ENCODE results near the gene PPARA. TPM values are rescaled to one million over a fixed set of nuclear protein-coding genes. Genes with fewer than 3 reads are reported as not detected.

The PPARA gene
- total and polyA plus RNA-seq, 2 experiments from 2014 or later, result 4.7 to 12.6 TPM

- DNase-seq (ENCODE audit: low spot score), result no peak
- no peak overlapping the region for H3K27ac Mint-ChIP-seq
- no peak overlapping the region for H2AFZ ChIP-seq
- no peaks in the 10 kb centered on the region for H3K9me2 ChIP-seq (ENCODE audit: insufficient read depth)
- H3K4me3 Mint-ChIP-seq, result no peak overlapping the region
- TF ChIP-seq CREB1 (CRISPR knock-in tag; IDR thresholded peaks at IDR 0.05; ENCODE audit: low read depth) (no peak), EZH2 (IDR thresholded peaks at IDR 0.05; ENCODE audit: low read depth, unreplicated experiment) (no peak), CTCF (conservative IDR thresholded peaks at IDR 0.05; ENCODE audit: low read depth in 2 of 2) (no peak), ZNF331 (CRISPR knock-in tag; IDR thresholded peaks at IDR 0.05; ENCODE audit: low read depth) (no peak), POLR2AphosphoS5 (IDR thresholded peaks at IDR 0.05; ENCODE audit: low read depth) (no peak), JUNB (IDR thresholded peaks at IDR 0.05; ENCODE audit: unreplicated experiment) (no peak), ZNF114 (CRISPR knock-in tag; IDR thresholded peaks at IDR 0.05) (no peak)
- TF ChIP-seq, protein P1, sequence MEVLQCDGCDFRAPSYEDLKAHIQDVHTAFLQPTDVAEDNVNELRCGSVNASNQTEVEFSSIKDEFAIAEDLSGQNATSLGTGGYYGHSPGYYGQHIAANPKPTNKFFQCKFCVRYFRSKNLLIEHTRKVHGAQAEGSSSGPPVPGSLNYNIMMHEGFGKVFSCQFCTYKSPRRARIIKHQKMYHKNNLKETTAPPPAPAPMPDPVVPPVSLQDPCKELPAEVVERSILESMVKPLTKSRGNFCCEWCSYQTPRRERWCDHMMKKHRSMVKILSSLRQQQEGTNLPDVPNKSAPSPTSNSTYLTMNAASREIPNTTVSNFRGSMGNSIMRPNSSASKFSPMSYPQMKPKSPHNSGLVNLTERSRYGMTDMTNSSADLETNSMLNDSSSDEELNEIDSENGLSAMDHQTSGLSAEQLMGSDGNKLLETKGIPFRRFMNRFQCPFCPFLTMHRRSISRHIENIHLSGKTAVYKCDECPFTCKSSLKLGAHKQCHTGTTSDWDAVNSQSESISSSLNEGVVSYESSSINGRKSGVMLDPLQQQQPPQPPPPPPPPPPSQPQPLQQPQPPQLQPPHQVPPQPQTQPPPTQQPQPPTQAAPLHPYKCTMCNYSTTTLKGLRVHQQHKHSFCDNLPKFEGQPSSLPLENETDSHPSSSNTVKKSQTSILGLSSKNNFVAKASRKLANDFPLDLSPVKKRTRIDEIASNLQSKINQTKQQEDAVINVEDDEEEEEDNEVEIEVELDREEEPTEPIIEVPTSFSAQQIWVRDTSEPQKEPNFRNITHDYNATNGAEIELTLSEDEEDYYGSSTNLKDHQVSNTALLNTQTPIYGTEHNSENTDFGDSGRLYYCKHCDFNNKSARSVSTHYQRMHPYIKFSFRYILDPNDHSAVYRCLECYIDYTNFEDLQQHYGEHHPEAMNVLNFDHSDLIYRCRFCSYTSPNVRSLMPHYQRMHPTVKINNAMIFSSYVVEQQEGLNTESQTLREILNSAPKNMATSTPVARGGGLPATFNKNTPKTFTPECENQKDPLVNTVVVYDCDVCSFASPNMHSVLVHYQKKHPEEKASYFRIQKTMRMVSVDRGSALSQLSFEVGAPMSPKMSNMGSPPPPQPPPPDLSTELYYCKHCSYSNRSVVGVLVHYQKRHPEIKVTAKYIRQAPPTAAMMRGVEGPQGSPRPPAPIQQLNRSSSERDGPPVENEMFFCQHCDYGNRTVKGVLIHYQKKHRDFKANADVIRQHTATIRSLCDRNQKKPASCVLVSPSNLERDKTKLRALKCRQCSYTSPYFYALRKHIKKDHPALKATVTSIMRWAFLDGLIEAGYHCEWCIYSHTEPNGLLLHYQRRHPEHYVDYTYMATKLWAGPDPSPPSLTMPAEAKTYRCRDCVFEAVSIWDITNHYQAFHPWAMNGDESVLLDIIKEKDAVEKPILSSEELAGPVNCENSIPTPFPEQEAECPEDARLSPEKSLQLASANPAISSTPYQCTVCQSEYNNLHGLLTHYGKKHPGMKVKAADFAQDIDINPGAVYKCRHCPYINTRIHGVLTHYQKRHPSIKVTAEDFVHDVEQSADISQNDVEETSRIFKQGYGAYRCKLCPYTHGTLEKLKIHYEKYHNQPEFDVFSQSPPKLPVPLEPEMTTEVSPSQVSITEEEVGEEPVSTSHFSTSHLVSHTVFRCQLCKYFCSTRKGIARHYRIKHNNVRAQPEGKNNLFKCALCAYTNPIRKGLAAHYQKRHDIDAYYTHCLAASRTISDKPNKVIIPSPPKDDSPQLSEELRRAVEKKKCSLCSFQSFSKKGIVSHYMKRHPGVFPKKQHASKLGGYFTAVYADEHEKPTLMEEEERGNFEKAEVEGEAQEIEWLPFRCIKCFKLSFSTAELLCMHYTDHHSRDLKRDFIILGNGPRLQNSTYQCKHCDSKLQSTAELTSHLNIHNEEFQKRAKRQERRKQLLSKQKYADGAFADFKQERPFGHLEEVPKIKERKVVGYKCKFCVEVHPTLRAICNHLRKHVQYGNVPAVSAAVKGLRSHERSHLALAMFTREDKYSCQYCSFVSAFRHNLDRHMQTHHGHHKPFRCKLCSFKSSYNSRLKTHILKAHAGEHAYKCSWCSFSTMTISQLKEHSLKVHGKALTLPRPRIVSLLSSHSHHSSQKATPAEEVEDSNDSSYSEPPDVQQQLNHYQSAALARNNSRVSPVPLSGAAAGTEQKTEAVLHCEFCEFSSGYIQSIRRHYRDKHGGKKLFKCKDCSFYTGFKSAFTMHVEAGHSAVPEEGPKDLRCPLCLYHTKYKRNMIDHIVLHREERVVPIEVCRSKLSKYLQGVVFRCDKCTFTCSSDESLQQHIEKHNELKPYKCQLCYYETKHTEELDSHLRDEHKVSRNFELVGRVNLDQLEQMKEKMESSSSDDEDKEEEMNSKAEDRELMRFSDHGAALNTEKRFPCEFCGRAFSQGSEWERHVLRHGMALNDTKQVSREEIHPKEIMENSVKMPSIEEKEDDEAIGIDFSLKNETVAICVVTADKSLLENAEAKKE (CRISPR knock-in tag; IDR thresholded peaks at IDR 0.05), result no peak
- H3K27me3 ChIP-seq (ENCODE audit: insufficient read depth), result no peaks in the 10 kb centered on the region
- peaks cover 34% of the 10 kb centered on the region for H3K36me3 Mint-ChIP-seq (ENCODE audit: low read depth)
- no peak for ATAC-seq
- H3K4me3 ChIP-seq, result no peak overlapping the region
- H4K20me1 ChIP-seq (replicated peaks; ENCODE audit: insufficient read depth), result no peaks in the 10 kb centered on the region; the same call in none of the 2 replicates
- peaks cover 4% of the 10 kb centered on the region; the same call in 1 of the 3 replicates for H3K4me1 Mint-ChIP-seq
- peaks cover 7% of the 10 kb centered on the region for H3K27me3 Mint-ChIP-seq (ENCODE audit: insufficient read depth, low read depth, poor library complexity)
- H3F3A ChIP-seq (replicated peaks; ENCODE audit: low read depth), result no peaks in the 10 kb centered on the region
- H3K4me1 ChIP-seq (ENCODE audit: insufficient read depth), result no peaks in the 10 kb centered on the region
- H3K79me2 ChIP-seq (replicated peaks; ENCODE audit: insufficient read depth), result no peaks in the 10 kb centered on the region
- H3K27ac ChIP-seq (ENCODE audit: low read depth), result no peak overlapping the region
- peaks cover 16% of the 10 kb centered on the region; the same call in 1 of the 2 replicates for H3K36me3 ChIP-seq (ENCODE audit: insufficient read depth)
- no peak overlapping the region for H3K4me2 ChIP-seq
- no peaks in the 10 kb centered on the region for H3K9me3 Mint-ChIP-seq
Measured at GRCh38 chr22:46272762-46273431, 122.6 kb downstream of the PPARA start.

All from GM23338 (cell line).